ENCODE results near the gene HOXB5.

Gene HOXB5

GRCh38 chr17:48612456-48612853, 18.9 kb upstream of the HOXB5 start:
- H3K27ac ChIP-seq, result peak overlapping the region; percentile 96
- TF ChIP-seq, protein P1, sequence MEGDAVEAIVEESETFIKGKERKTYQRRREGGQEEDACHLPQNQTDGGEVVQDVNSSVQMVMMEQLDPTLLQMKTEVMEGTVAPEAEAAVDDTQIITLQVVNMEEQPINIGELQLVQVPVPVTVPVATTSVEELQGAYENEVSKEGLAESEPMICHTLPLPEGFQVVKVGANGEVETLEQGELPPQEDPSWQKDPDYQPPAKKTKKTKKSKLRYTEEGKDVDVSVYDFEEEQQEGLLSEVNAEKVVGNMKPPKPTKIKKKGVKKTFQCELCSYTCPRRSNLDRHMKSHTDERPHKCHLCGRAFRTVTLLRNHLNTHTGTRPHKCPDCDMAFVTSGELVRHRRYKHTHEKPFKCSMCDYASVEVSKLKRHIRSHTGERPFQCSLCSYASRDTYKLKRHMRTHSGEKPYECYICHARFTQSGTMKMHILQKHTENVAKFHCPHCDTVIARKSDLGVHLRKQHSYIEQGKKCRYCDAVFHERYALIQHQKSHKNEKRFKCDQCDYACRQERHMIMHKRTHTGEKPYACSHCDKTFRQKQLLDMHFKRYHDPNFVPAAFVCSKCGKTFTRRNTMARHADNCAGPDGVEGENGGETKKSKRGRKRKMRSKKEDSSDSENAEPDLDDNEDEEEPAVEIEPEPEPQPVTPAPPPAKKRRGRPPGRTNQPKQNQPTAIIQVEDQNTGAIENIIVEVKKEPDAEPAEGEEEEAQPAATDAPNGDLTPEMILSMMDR (IDR thresholded peaks at IDR 0.05), result no peak
- TF ChIP-seq ZFX (IDR thresholded peaks at IDR 0.05; ENCODE audit: borderline replicate concordance), result no peak

GRCh38 chr17:48611681-48612455, 18.3 kb upstream of the HOXB5 start:
- peak overlapping the region; percentile 96 for H3K27ac ChIP-seq
- TF ChIP-seq, protein P1 (IDR thresholded peaks at IDR 0.05), result no peak
- no peak for TF ChIP-seq ZFX (IDR thresholded peaks at IDR 0.05; ENCODE audit: borderline replicate concordance)

DNA sequence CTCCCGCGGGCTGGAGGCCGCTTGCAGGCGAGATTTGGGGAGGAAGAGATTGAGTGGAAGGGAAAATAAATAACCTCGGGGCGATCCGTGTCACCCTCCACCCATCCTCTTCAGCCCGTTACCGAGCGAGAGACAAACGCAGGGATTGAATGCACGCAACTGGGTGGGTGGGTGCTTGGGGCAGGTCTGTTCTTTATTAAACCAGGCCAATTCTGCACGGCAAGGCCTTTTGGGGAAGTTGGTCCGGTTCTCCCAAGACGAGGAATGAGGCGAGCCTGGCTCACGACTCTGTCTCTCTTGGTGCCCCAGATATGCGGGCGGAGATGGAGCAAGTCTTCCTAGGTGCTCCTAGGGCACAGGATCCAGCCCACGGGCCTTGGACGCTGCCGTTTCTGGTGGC, 17.6 kb upstream of the HOXB5 start:
- no peak for TF ChIP-seq ZFX (IDR thresholded peaks at IDR 0.05; ENCODE audit: borderline replicate concordance)
- TF ChIP-seq, protein P1 (IDR thresholded peaks at IDR 0.05), result no peak
- H3K27ac ChIP-seq, result peak overlapping the region; percentile 96

- H3K27ac ChIP-seq, result peak within 1 kb of the TSS; percentile 96
- TF ChIP-seq, protein P1 (IDR thresholded peaks at IDR 0.05), result no peak
- no peak for TF ChIP-seq ZFX (IDR thresholded peaks at IDR 0.05; ENCODE audit: borderline replicate concordance)
Observed at GRCh38 chr17:48610282-48611211, 17.0 kb upstream of the HOXB5 start, which contains the start of gene HOXB7. TSS of gene HOXB7 (minus strand) at chr17:48611017. CDS start at chr17:48610918, 99 bp downstream.

DNA sequence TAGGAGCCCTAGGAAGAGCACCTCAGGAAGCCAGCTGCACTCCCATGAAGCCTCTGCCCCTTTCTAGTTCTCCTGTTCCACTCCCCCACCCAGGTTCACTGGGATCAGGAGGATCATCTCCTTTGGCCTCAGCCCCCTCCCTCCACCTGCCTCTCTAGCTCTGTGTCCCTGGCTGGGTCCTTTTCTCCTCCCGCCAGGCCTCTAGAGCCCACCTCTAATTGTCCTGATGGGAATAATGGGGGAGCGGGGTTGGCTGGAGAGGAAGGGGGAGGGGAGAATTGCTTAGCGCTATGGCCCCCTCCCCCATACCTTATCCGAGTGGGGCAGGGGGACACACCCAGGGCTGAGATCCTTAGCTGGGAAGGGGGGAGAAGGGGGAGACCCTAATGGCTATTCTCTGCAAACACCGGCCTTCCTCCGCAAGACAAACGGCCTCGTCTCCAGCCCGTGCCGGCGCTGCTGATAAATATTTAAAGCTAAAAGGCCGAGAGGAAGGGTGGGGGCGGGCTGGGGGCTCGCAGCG, 16.2 kb upstream of the HOXB5 start:
- peak overlapping the region; percentile 96 for H3K27ac ChIP-seq
- no peak for TF ChIP-seq ZFX (IDR thresholded peaks at IDR 0.05; ENCODE audit: borderline replicate concordance)

DNA sequence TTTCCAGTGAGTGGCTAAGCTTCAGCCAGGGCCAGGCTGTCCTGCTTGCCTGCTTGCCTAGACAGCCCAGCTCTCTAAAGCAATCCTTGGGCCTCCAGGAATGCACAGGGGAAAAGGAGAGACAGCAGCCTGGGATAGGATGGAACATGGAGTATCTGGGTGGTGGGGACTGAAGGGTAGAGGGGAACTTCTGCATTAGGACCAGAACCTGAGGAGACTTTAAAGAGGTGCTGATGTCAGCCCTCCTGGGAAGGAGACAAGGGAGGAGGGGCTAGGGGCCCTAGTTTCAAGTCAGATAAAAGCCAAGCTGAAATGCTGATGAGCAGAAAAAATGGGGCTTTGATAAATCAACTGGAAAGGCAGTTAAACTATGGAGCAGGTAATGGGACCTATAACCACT, 15.5 kb upstream of the HOXB5 start:
- peak overlapping the region; percentile 96 for H3K27ac ChIP-seq
- TF ChIP-seq, protein P1 (IDR thresholded peaks at IDR 0.05), result no peak
- no peak for TF ChIP-seq ZFX (IDR thresholded peaks at IDR 0.05; ENCODE audit: borderline replicate concordance)

DNA sequence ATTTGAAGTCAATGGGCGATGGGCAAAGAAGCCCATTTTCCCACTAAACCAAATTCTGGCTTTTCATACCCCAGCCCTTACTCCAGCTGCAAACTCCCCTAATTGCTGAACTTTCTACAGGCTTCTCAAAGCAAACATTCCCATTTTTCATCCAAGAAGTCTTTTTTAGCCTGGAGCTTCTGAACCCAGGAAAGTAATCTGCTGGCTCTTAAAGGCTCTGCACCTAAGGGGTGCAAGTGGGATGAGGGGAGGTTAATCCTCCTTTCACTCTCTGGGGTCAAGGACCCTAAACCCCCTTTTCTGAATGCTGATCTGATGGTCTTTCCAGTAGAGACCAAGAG, 14.9 kb upstream of the HOXB5 start:
- H3K27ac ChIP-seq, result peak overlapping the region; percentile 96
- TF ChIP-seq ZFX (IDR thresholded peaks at IDR 0.05; ENCODE audit: borderline replicate concordance), result no peak
- TF ChIP-seq, protein P1 (IDR thresholded peaks at IDR 0.05), result no peak
